GM12801 (cell line): Measurements from ENCODE around the gene NR2E1.

Experiments used
- CTCF ChIP-seq: IDR thresholded peaks from one replicate; pipeline ENCODE4 v1.5.1; 2011; ENCODE audit warnings: control low read depth; ENCODE audit not compliant: insufficient read length; ENCODE audit errors: extremely low read depth

The NR2E1 gene

GRCh38 chr6:108120311-108120710 lies 45.5 kb upstream of the NR2E1 start:
- no peak for TF ChIP-seq CTCF

- TF ChIP-seq CTCF: no peak
Measured at GRCh38 chr6:108121612-108122011, 44.2 kb upstream of the NR2E1 start.

GRCh38 chr6:108123481-108123929 lies 42.3 kb upstream of the NR2E1 start:
- no peak for TF ChIP-seq CTCF

- TF ChIP-seq CTCF: no peak
Measured at GRCh38 chr6:108123946-108124345, 41.9 kb upstream of the NR2E1 start.

GRCh38 chr6:108127056-108127455 lies 38.8 kb upstream of the NR2E1 start:
- TF ChIP-seq CTCF: no peak

- no peak for TF ChIP-seq CTCF
Measured at GRCh38 chr6:108127826-108128225, 38.0 kb upstream of the NR2E1 start.

- TF ChIP-seq CTCF: no peak
Measured at GRCh38 chr6:108130262-108130661, 35.6 kb upstream of the NR2E1 start.

- no peak for TF ChIP-seq CTCF
Measured at GRCh38 chr6:108132863-108133262, 33.0 kb upstream of the NR2E1 start.
